H1 (cell line): ENCODE results near the gene LMX1B. TPM values are rescaled to one million over a fixed set of nuclear protein-coding genes. Genes with fewer than 3 reads are reported as not detected.

Experiments
- CTCF ChIA-PET: fragments of 300-600 bp; sonication (Branson Sonifier 250); formaldehyde crosslinking; loops from one replicate; lab custom pipeline; 2021; ENCODE audit not compliant: partially characterized antibody; lab: Charles Lee
- POLR2A ChIA-PET: fragments of 300-600 bp; sonication (Branson Sonifier 250); formaldehyde crosslinking; loops from one replicate; lab custom pipeline; 2021; ENCODE audit warnings: inconsistent platforms; ENCODE audit not compliant: partially characterized antibody; lab: Charles Lee
- DNase-seq, 2 experiments: peaks; one replicate each; pipeline versions ENCODE4 v3.0.0 to v3.0.0-alpha.2; 2010 to 2022; ENCODE audit warnings: low spot score in 2 of 2, low read depth in 1 of 2, mixed read lengths in 1 of 2
- FAIRE-seq: peaks from 2 replicates; lab custom pipeline; 2011; peaks lifted over from hg19 to GRCh38; lab: Jason Lieb, UNC
- H2AFZ ChIP-seq: 2 replicates; pipeline ENCODE4 v1.8.1; 2012; ENCODE audit warnings: low read length, inconsistent platforms
- H2AK5ac ChIP-seq: 2 replicates; pipeline ENCODE4 v1.6.1; 2013; ENCODE audit warnings: low read depth, low read length
- H2BK120ac ChIP-seq: replicated peaks from 2 replicates; pipeline ENCODE3; 2013; ENCODE audit warnings: low read depth, low read length, inconsistent platforms
- H2BK12ac ChIP-seq: 2 replicates; pipeline ENCODE4 v1.6.1; 2013; ENCODE audit warnings: low read depth, low read length
- H2BK15ac ChIP-seq: 2 replicates; pipeline ENCODE4 v1.6.1; 2013; ENCODE audit warnings: low read length
- H2BK20ac ChIP-seq: 2 replicates; pipeline ENCODE4 v1.6.1; 2013; ENCODE audit warnings: low read length
- H2BK5ac ChIP-seq: 2 replicates; pipeline ENCODE4 v1.6.1; 2013; ENCODE audit warnings: low read depth, low read length
- H3K14ac ChIP-seq: 2 replicates; pipeline ENCODE4 v1.6.1; 2013; ENCODE audit warnings: inconsistent platforms; ENCODE audit not compliant: insufficient read length
- H3K18ac ChIP-seq: 2 replicates; pipeline ENCODE4 v1.6.1; 2013; ENCODE audit warnings: low read length; ENCODE audit errors: extremely low read depth
- H3K23ac ChIP-seq: 2 replicates; pipeline ENCODE4 v1.6.1; 2013; ENCODE audit warnings: inconsistent platforms; ENCODE audit not compliant: insufficient read length
- H3K23me2 ChIP-seq: 2 replicates; pipeline ENCODE4 v1.6.1; 2013; ENCODE audit warnings: low read depth, low read length
- H3K27ac ChIP-seq: 2 replicates; pipeline ENCODE4 v1.6.1; 2011; ENCODE audit warnings: low read depth, low read length, inconsistent platforms
- H3K27me3 ChIP-seq, 4 experiments: replicated peaks in 1 of 4; 1 replicate in 1 of 4; 2 replicates in 3 of 4; pipeline versions ENCODE4 v1.6.1 to v1.8.1; 2011 to 2013; ENCODE audit warnings: low read length in 3 of 4, mild to moderate bottlenecking in 3 of 4, inconsistent platforms in 2 of 4, mixed read lengths in 2 of 4, moderate library complexity in 1 of 4; ENCODE audit not compliant: control insufficient read depth in 3 of 4, insufficient read depth in 3 of 4; ENCODE audit errors: extremely low read depth in 1 of 4
- H3K36me3 ChIP-seq, 4 experiments: 2 replicates each; pipeline versions ENCODE4 v1.6.1 to v1.8.1; 2011 to 2013; ENCODE audit warnings: mild to moderate bottlenecking in 4 of 4, low read length in 3 of 4, moderate library complexity in 2 of 4, control low read depth in 1 of 4, inconsistent platforms in 1 of 4; ENCODE audit not compliant: insufficient read depth in 4 of 4, control insufficient read depth in 2 of 4
- H3K4ac ChIP-seq: replicated peaks from 2 replicates; pipeline ENCODE3; 2013; ENCODE audit warnings: low read length, low read depth, mixed read lengths, inconsistent platforms; ENCODE audit not compliant: insufficient read length
- H3K4me1 ChIP-seq, 4 experiments: replicated peaks in 1 of 4; 1 replicate in 1 of 4; 2 replicates in 3 of 4; pipeline versions ENCODE4 v1.6.1 to v1.8.1; 2011 to 2013; ENCODE audit warnings: low read length in 3 of 4, inconsistent platforms in 2 of 4, mixed read lengths in 1 of 4; ENCODE audit not compliant: insufficient read depth in 4 of 4, control insufficient read depth in 3 of 4
- H3K4me2 ChIP-seq, 2 experiments: 2 replicates each; pipeline versions ENCODE4 v1.6.1 to v1.8.1; 2011 to 2013; ENCODE audit warnings: low read depth in 2 of 2, low read length in 2 of 2, control low read depth in 1 of 2, inconsistent platforms in 1 of 2, mild to moderate bottlenecking in 1 of 2; ENCODE audit not compliant: insufficient read depth in 1 of 2
- H3K4me3 ChIP-seq, 4 experiments: fragments of 200-600, 300-600 bp in 1 of 4; sonication (generic), shearing (Covaris generic), sonication (Bioruptor Twin) in 1 of 4; 2 replicates each; pipeline versions ENCODE4 v1.5.1 to v1.8.1; 2011 to 2016; ENCODE audit warnings: low read length in 4 of 4, low read depth in 3 of 4, control low read depth in 2 of 4, inconsistent platforms in 2 of 4, mild to moderate bottlenecking in 2 of 4, mixed read lengths in 1 of 4, moderate library complexity in 1 of 4; ENCODE audit not compliant: insufficient read depth in 2 of 4; ENCODE audit errors: extremely low read depth in 1 of 4
- H3K56ac ChIP-seq: replicated peaks from 2 replicates; pipeline ENCODE3; 2013; ENCODE audit warnings: low read depth, mild to moderate bottlenecking, mixed read lengths, low read length, inconsistent platforms; ENCODE audit not compliant: insufficient read length
- H3K79me1 ChIP-seq: 2 replicates; pipeline ENCODE4 v1.6.1; 2013; ENCODE audit warnings: low read depth, low read length, control low read depth
- H3K79me2 ChIP-seq, 2 experiments: 2 replicates each; pipeline versions ENCODE4 v1.6.1 to v1.8.1; 2012 to 2013; ENCODE audit warnings: low read length in 2 of 2, mild to moderate bottlenecking in 2 of 2, inconsistent platforms in 1 of 2; ENCODE audit not compliant: insufficient read depth in 2 of 2, control insufficient read depth in 1 of 2
- H3K9ac ChIP-seq, 4 experiments: replicated peaks in 1 of 4; 1 replicate in 1 of 4; 2 replicates in 3 of 4; pipeline versions ENCODE4 v1.6.1 to v1.8.1; 2011 to 2013; ENCODE audit warnings: low read depth in 3 of 4, low read length in 3 of 4, control low read depth in 2 of 4, mild to moderate bottlenecking in 2 of 4, moderate library complexity in 2 of 4, inconsistent platforms in 1 of 4; ENCODE audit errors: extremely low read depth in 1 of 4
- H3K9me3 ChIP-seq, 2 experiments: 2 replicates each; pipeline versions ENCODE4 v1.6.1 to v1.8.1; 2012 to 2013; ENCODE audit warnings: mild to moderate bottlenecking in 2 of 2, moderate library complexity in 2 of 2, control low read depth in 1 of 2, inconsistent platforms in 1 of 2, low read depth in 1 of 2, low read length in 1 of 2, mixed read lengths in 1 of 2; ENCODE audit not compliant: insufficient read depth in 2 of 2
- H4K20me1 ChIP-seq, 2 experiments: replicated peaks in 1 of 2; 2 replicates each; pipeline versions ENCODE3 to v1.8.1; 2011 to 2013; ENCODE audit warnings: inconsistent platforms in 2 of 2, low read length in 2 of 2, mild to moderate bottlenecking in 1 of 2; ENCODE audit not compliant: insufficient read depth in 2 of 2, control insufficient read depth in 1 of 2
- H4K5ac ChIP-seq: 2 replicates; pipeline ENCODE4 v1.6.1; 2013; ENCODE audit warnings: low read length, low read depth, mixed read lengths, inconsistent platforms; ENCODE audit not compliant: insufficient read length
- H4K8ac ChIP-seq: 2 replicates; pipeline ENCODE4 v1.8.0; 2013; ENCODE audit warnings: mild to moderate bottlenecking, moderate library complexity, low read length, inconsistent platforms; ENCODE audit not compliant: insufficient read depth; ENCODE audit errors: extremely low read depth
- H4K91ac ChIP-seq: replicated peaks from 2 replicates; pipeline ENCODE3; 2013; ENCODE audit warnings: low read length, mixed read lengths, inconsistent platforms; ENCODE audit not compliant: insufficient read length
- ATF3 ChIP-seq: IDR thresholded peaks from 2 replicates; pipeline ENCODE4 v1.6.1; 2011; ENCODE audit warnings: low read depth, mild to moderate bottlenecking, low read length; ENCODE audit not compliant: insufficient read depth
- CEBPB ChIP-seq: IDR thresholded peaks from 2 replicates; pipeline ENCODE4 v1.6.1; 2012; ENCODE audit warnings: low read depth, low read length
- CTBP2 ChIP-seq: IDR thresholded peaks from 2 replicates; pipeline ENCODE4 v1.7.0; 2011; ENCODE audit warnings: borderline replicate concordance, mild to moderate bottlenecking, moderate library complexity, mixed read lengths, low read length; ENCODE audit not compliant: insufficient read depth, insufficient read length
- GABPA ChIP-seq: IDR thresholded peaks from 2 replicates; pipeline ENCODE4 v1.6.1; 2011; ENCODE audit warnings: mild to moderate bottlenecking, low read length, moderate library complexity, borderline replicate concordance; ENCODE audit not compliant: insufficient read depth
- MAX ChIP-seq: IDR thresholded peaks from 2 replicates; pipeline ENCODE4 v1.6.1; 2012; ENCODE audit warnings: inconsistent platforms
- NANOG ChIP-seq: IDR thresholded peaks from 2 replicates; pipeline ENCODE4 v1.6.1; 2011; ENCODE audit warnings: low read length, low read depth, mild to moderate bottlenecking, inconsistent platforms; ENCODE audit not compliant: insufficient read depth, poor library complexity, severe bottlenecking
- POLR2A ChIP-seq, 2 experiments: IDR thresholded peaks; 1 replicate in 1 of 2; 2 replicates in 1 of 2; pipeline ENCODE4 v1.6.1; 2011; ENCODE audit warnings: low read depth in 2 of 2, low read length in 2 of 2, mild to moderate bottlenecking in 2 of 2; ENCODE audit errors: control extremely low read depth in 1 of 2
- POU5F1 ChIP-seq: IDR thresholded peaks from 2 replicates; pipeline ENCODE4 v1.6.1; 2011; ENCODE audit warnings: low read depth, mild to moderate bottlenecking, low read length, moderate library complexity
- RXRA ChIP-seq: IDR thresholded peaks from 2 replicates; pipeline ENCODE4 v1.6.1; 2011; ENCODE audit warnings: low read depth, mild to moderate bottlenecking, low read length, moderate library complexity; ENCODE audit not compliant: insufficient read depth
- SIN3A ChIP-seq, 2 experiments: IDR thresholded peaks in 1 of 2; conservative IDR thresholded peaks in 1 of 2; 2 replicates each; pipeline ENCODE4 v1.6.1; 2011 to 2012; ENCODE audit warnings: low read length in 2 of 2, improper control_type of control experiment in 1 of 2, low read depth in 1 of 2, mild to moderate bottlenecking in 1 of 2
- TCF12 ChIP-seq: IDR thresholded peaks from 2 replicates; pipeline ENCODE4 v1.6.1; 2011; ENCODE audit warnings: low read depth, mild to moderate bottlenecking, low read length
- WGBS, 2 experiments: shearing (Covaris generic) in 1 of 2; methylation state at CpG; one replicate each; pipeline versions ENCODE4 v1.1.6 to v1.1.7; 2013 to 2015; ENCODE audit warnings: low lambda C conversion rate in 2 of 2, mixed read lengths in 2 of 2, inconsistent platforms in 1 of 2, low coverage in 1 of 2, missing lambda C conversion rate in 1 of 2; ENCODE audit not compliant: insufficient replicate concordance in 2 of 2, insufficient coverage in 1 of 2, insufficient read length in 1 of 2; ENCODE audit errors: extremely low coverage in 1 of 2, missing lambda C conversion rate in 1 of 2; 5-methylcytosine and 5-hydroxymethylcytosine counted together
- polyA plus RNA-seq, 7 experiments: library from polyadenylated mRNA; depleted of rRNA in 3 of 7; stranded (reverse) in 5 of 7; unstranded in 2 of 7; fragments of >200 nt in 5 of 7; fragments of 200-250 nt in 2 of 7; gene quantifications; 1 replicate in 5 of 7; 2 replicates in 1 of 7; 4 replicates in 1 of 7; pipeline versions ENCODE4 v1.2.1 to v1.2.3, GENCODE V29; 2011 to 2013; ENCODE audit warnings: missing spikeins in 2 of 7, mixed read lengths in 2 of 7
- total RNA-seq: library from RNA; stranded (reverse); fragmentation: NEBNext Ultra II Directional; extraction: Animal tissue kit (Norgen Biotek cat#: 25700); gene quantifications from 2 replicates; pipeline ENCODE4 v1.2.1, GENCODE V29; 2021

The LMX1B gene
- total and polyA plus RNA-seq, 2 of the 8 experiments (the other 6 are each of a cell fraction or from before 2014, with no cell fraction given) = 0.09 to 0.37 TPM

GRCh38 chr9:126565336-126566128, 48.2 kb upstream of the LMX1B start:
- no peaks in the 10 kb centered on the region for H3K9me3 ChIP-seq
- H3K4me3 ChIP-seq = no peak overlapping the region
- no peak overlapping the region for H2AK5ac ChIP-seq
- H3K18ac ChIP-seq = no peak overlapping the region
- no peak overlapping the region for H2BK20ac ChIP-seq
- DNase-seq = no peak
- H3K14ac ChIP-seq = no peak overlapping the region
- H3K27me3 ChIP-seq = peaks cover 0 to 3% (median 0%) of the 10 kb centered on the region in 4 experiments; a peak in 2 of 7 replicates
- no peak overlapping the region for H3K4ac ChIP-seq
- no peak for FAIRE-seq
- no peak overlapping the region for H2BK5ac ChIP-seq
- no peak overlapping the region for H2BK15ac ChIP-seq
- H3K79me2 ChIP-seq = no peaks in the 10 kb centered on the region
- no peak overlapping the region for H3K9ac ChIP-seq
- H3K4me2 ChIP-seq = no peak overlapping the region
- no peak overlapping the region for H2BK120ac ChIP-seq
- H3K36me3 ChIP-seq = no peaks in the 10 kb centered on the region
- ChIA-PET CTCF (interaction anchor here (0.5 to 6.6 kb wide), 18 partner anchors 12 to 666 kb away, joined by 3 to 85 read pairs (median 4); no protein-coding TSS in a partner anchor), POLR2A (no interaction called here)
- no peak overlapping the region for H4K8ac ChIP-seq
- peaks cover 0 to 2% of the 10 kb centered on the region in 2 experiments for H4K20me1 ChIP-seq
- WGBS, 2 experiments = 91% methylated on average over 11 of the region's 11 CpGs; no CpG with 5 or more reads in 1 of the 2 experiments
- no peak overlapping the region for H4K5ac ChIP-seq
- no peaks in the 10 kb centered on the region; a peak in 1 of 7 replicates for H3K4me1 ChIP-seq
- no peaks in the 10 kb centered on the region for H3K23me2 ChIP-seq
- H2BK12ac ChIP-seq = no peak overlapping the region; the same call in 1 of the 2 replicates
- no peak overlapping the region for H3K23ac ChIP-seq
- no peak overlapping the region for H3K56ac ChIP-seq
- H3K79me1 ChIP-seq = no peaks in the 10 kb centered on the region; the same call in 1 of the 2 replicates
- no peak overlapping the region for H3K27ac ChIP-seq
- H2AFZ ChIP-seq = no peak overlapping the region
- peak overlapping the region; percentile 19 for H4K91ac ChIP-seq
- TF ChIP-seq SIN3A (conservative IDR thresholded peaks at IDR 0.05 in 1 of 2, IDR thresholded peaks at IDR 0.05 in 1 of 2; ENCODE audit: low read depth in 1 of 2, low read length in 2 of 2) (no peak), NANOG (no peak), POU5F1 (no peak), MAX (no peak), RXRA (no peak), CEBPB (no peak), ATF3 (no peak), POLR2A (IDR thresholded peaks at IDR 0.05; ENCODE audit: control extremely low read depth in 1 of 2, low read depth in 2 of 2, low read length in 2 of 2) (no peak), CTBP2 (no peak), GABPA (no peak), TCF12 (no peak)
